ENCODE results near the gene ARHGAP36.

Gene ARHGAP36

GRCh38 chrX:131058136-131058868 is at the start of gene ARHGAP36:
Gene ARHGAP36 (plus strand): TSS chrX:131058346. CDS start chrX:131081666, 23,320 bp downstream.
- H3K36me3 Mint-ChIP-seq, result no peaks in the 10 kb centered on the region
- no peaks in the 10 kb centered on the region for H3K9me3 Mint-ChIP-seq
- ATAC-seq, result no peak
- peaks cover 11% of the 10 kb centered on the region for H3K27me3 Mint-ChIP-seq
- no peak within 1 kb of the TSS for H3K27ac Mint-ChIP-seq
- no peak within 1 kb of the TSS for H3K4me3 Mint-ChIP-seq
- H3K4me1 Mint-ChIP-seq, result no peaks in the 10 kb centered on the region

GRCh38 chrX:131010186-131010585 is 48.0 kb upstream of the ARHGAP36 start:
- no peak overlapping the region for H3K27ac Mint-ChIP-seq
- H3K36me3 Mint-ChIP-seq, result no peaks in the 10 kb centered on the region
- ATAC-seq, result no peak
- H3K4me1 Mint-ChIP-seq, result no peaks in the 10 kb centered on the region
- H3K27me3 Mint-ChIP-seq, result no peaks in the 10 kb centered on the region
- no peak overlapping the region for H3K4me3 Mint-ChIP-seq
- no peaks in the 10 kb centered on the region for H3K9me3 Mint-ChIP-seq

GRCh38 chrX:131025336-131025735 is 32.8 kb upstream of the ARHGAP36 start:
- Mint-ChIP-seq H3K36me3 (no peaks in the 10 kb centered on the region), H3K27ac (no peak overlapping the region), H3K4me3 (no peak overlapping the region), H3K9me3 (peaks cover 4% of the 10 kb centered on the region), H3K27me3 (peaks cover 31% of the 10 kb centered on the region), H3K4me1 (no peaks in the 10 kb centered on the region)
- no peak for ATAC-seq

GRCh38 chrX:131032354-131033230 is 25.6 kb upstream of the ARHGAP36 start:
- no peak for ATAC-seq
- H3K9me3 Mint-ChIP-seq, result no peaks in the 10 kb centered on the region
- no peak overlapping the region for H3K4me3 Mint-ChIP-seq
- no peak overlapping the region for H3K27ac Mint-ChIP-seq
- H3K27me3 Mint-ChIP-seq, result peaks cover 9% of the 10 kb centered on the region
- no peaks in the 10 kb centered on the region for H3K36me3 Mint-ChIP-seq
- no peaks in the 10 kb centered on the region for H3K4me1 Mint-ChIP-seq

- Mint-ChIP-seq H3K4me3 (no peak overlapping the region), H3K36me3 (no peaks in the 10 kb centered on the region), H3K27me3 (no peaks in the 10 kb centered on the region), H3K4me1 (no peaks in the 10 kb centered on the region), H3K9me3 (no peaks in the 10 kb centered on the region), H3K27ac (no peak overlapping the region)
- ATAC-seq, result no peak
Measured at GRCh38 chrX:131034063-131034462, 24.1 kb upstream of the ARHGAP36 start.

GRCh38 chrX:131040781-131041180 is 17.4 kb upstream of the ARHGAP36 start:
- Mint-ChIP-seq H3K4me1 (no peaks in the 10 kb centered on the region), H3K36me3 (no peaks in the 10 kb centered on the region)
- no peak for ATAC-seq

GRCh38 chrX:131041667-131042066 is 16.5 kb upstream of the ARHGAP36 start:
- Mint-ChIP-seq H3K9me3 (no peaks in the 10 kb centered on the region), H3K27ac (no peak overlapping the region), H3K27me3 (peaks cover 8% of the 10 kb centered on the region), H3K36me3 (no peaks in the 10 kb centered on the region), H3K4me3 (no peak overlapping the region), H3K4me1 (no peaks in the 10 kb centered on the region)
- ATAC-seq, result no peak

More at GRCh38 chrX:131040781-131041180, 17.4 kb upstream of the ARHGAP36 start:
- no peak overlapping the region for H3K27ac Mint-ChIP-seq
- H3K27me3 Mint-ChIP-seq, result peaks cover 8% of the 10 kb centered on the region
- H3K9me3 Mint-ChIP-seq, result no peaks in the 10 kb centered on the region
- no peak overlapping the region for H3K4me3 Mint-ChIP-seq

- H3K27me3 Mint-ChIP-seq, result peaks cover 8% of the 10 kb centered on the region
- no peaks in the 10 kb centered on the region for H3K36me3 Mint-ChIP-seq
- H3K4me1 Mint-ChIP-seq, result no peaks in the 10 kb centered on the region
- no peak overlapping the region for H3K27ac Mint-ChIP-seq
- no peaks in the 10 kb centered on the region for H3K9me3 Mint-ChIP-seq
- no peak for ATAC-seq
- H3K4me3 Mint-ChIP-seq, result no peak overlapping the region
Measured at GRCh38 chrX:131045726-131046125, 12.4 kb upstream of the ARHGAP36 start.

- H3K4me3 Mint-ChIP-seq, result no peak overlapping the region
- H3K36me3 Mint-ChIP-seq, result no peaks in the 10 kb centered on the region
- H3K9me3 Mint-ChIP-seq, result no peaks in the 10 kb centered on the region
- peaks cover 8% of the 10 kb centered on the region for H3K27me3 Mint-ChIP-seq
- no peak for ATAC-seq
- no peak overlapping the region for H3K27ac Mint-ChIP-seq
- H3K4me1 Mint-ChIP-seq, result no peaks in the 10 kb centered on the region
Measured at GRCh38 chrX:131046596-131046995, 11.6 kb upstream of the ARHGAP36 start.

- no peak for ATAC-seq
- no peaks in the 10 kb centered on the region for H3K9me3 Mint-ChIP-seq
- H3K4me1 Mint-ChIP-seq, result no peaks in the 10 kb centered on the region
- H3K36me3 Mint-ChIP-seq, result no peaks in the 10 kb centered on the region
- no peak overlapping the region for H3K4me3 Mint-ChIP-seq
- H3K27me3 Mint-ChIP-seq, result peaks cover 8% of the 10 kb centered on the region
- no peak overlapping the region for H3K27ac Mint-ChIP-seq
Measured at GRCh38 chrX:131047180-131047579, 11.0 kb upstream of the ARHGAP36 start.

- Mint-ChIP-seq H3K4me1 (no peaks in the 10 kb centered on the region), H3K27me3 (no peaks in the 10 kb centered on the region), H3K36me3 (no peaks in the 10 kb centered on the region), H3K9me3 (no peaks in the 10 kb centered on the region), H3K27ac (no peak overlapping the region), H3K4me3 (no peak overlapping the region)
- no peak for ATAC-seq
Measured at GRCh38 chrX:131053076-131053475, 5.1 kb upstream of the ARHGAP36 start.

- Mint-ChIP-seq H3K4me3 (no peak overlapping the region), H3K27ac (no peak overlapping the region), H3K9me3 (no peaks in the 10 kb centered on the region), H3K36me3 (no peaks in the 10 kb centered on the region), H3K27me3 (peaks cover 2% of the 10 kb centered on the region), H3K4me1 (no peaks in the 10 kb centered on the region)
- no peak for ATAC-seq
Measured at GRCh38 chrX:131054906-131055305, 3.2 kb upstream of the ARHGAP36 start.

- Mint-ChIP-seq H3K27me3 (peaks cover 11% of the 10 kb centered on the region), H3K36me3 (no peaks in the 10 kb centered on the region), H3K9me3 (no peaks in the 10 kb centered on the region), H3K27ac (no peak overlapping the region), H3K4me3 (no peak overlapping the region), H3K4me1 (no peaks in the 10 kb centered on the region)
- no peak for ATAC-seq
Measured at GRCh38 chrX:131057706-131058105, 440 bp upstream of the ARHGAP36 start.

GRCh38 chrX:131059246-131059645 is 1.1 kb downstream of the ARHGAP36 start:
- no peak for ATAC-seq
- Mint-ChIP-seq H3K4me1 (no peaks in the 10 kb centered on the region), H3K4me3 (no peak overlapping the region), H3K36me3 (no peaks in the 10 kb centered on the region), H3K9me3 (no peaks in the 10 kb centered on the region), H3K27ac (no peak overlapping the region), H3K27me3 (peaks cover 11% of the 10 kb centered on the region)

- no peak overlapping the region for H3K27ac Mint-ChIP-seq
- no peak for ATAC-seq
- no peaks in the 10 kb centered on the region for H3K4me1 Mint-ChIP-seq
- H3K4me3 Mint-ChIP-seq, result no peak overlapping the region
- no peaks in the 10 kb centered on the region for H3K9me3 Mint-ChIP-seq
- H3K27me3 Mint-ChIP-seq, result peaks cover 11% of the 10 kb centered on the region
- H3K36me3 Mint-ChIP-seq, result no peaks in the 10 kb centered on the region
Measured at GRCh38 chrX:131060147-131060546, 2.0 kb downstream of the ARHGAP36 start.

GRCh38 chrX:131061306-131061705 is 3.2 kb downstream of the ARHGAP36 start:
- Mint-ChIP-seq H3K9me3 (no peaks in the 10 kb centered on the region), H3K27ac (no peak overlapping the region), H3K36me3 (no peaks in the 10 kb centered on the region), H3K4me1 (no peaks in the 10 kb centered on the region), H3K4me3 (no peak overlapping the region), H3K27me3 (peaks cover 11% of the 10 kb centered on the region)
- ATAC-seq, result no peak
